Measurements from ENCODE around the gene ZNF205.

DNA sequence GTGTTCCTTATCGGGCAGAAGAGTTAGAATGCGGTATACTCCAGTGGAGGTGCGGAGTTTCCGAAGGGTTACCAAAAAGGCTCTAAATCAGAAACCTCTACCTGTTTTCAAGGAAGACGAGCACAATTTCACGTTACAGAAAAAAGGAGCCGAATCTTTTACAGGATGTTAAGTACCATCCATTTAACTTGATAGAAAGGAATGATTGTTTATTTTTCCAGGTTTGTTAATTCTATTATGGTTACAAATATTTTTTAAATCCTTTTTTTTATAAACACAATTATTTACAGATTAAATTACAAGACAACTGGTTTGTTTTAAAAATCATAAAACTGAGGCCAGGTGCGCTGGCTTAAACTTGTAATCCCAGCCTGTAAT lies 40.6 kb downstream of the ZNF205 start:
- TF ChIP-seq, protein P1, sequence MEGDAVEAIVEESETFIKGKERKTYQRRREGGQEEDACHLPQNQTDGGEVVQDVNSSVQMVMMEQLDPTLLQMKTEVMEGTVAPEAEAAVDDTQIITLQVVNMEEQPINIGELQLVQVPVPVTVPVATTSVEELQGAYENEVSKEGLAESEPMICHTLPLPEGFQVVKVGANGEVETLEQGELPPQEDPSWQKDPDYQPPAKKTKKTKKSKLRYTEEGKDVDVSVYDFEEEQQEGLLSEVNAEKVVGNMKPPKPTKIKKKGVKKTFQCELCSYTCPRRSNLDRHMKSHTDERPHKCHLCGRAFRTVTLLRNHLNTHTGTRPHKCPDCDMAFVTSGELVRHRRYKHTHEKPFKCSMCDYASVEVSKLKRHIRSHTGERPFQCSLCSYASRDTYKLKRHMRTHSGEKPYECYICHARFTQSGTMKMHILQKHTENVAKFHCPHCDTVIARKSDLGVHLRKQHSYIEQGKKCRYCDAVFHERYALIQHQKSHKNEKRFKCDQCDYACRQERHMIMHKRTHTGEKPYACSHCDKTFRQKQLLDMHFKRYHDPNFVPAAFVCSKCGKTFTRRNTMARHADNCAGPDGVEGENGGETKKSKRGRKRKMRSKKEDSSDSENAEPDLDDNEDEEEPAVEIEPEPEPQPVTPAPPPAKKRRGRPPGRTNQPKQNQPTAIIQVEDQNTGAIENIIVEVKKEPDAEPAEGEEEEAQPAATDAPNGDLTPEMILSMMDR (IDR thresholded peaks at IDR 0.05), result no peak
- TF ChIP-seq POLR2A (IDR thresholded peaks at IDR 0.05; ENCODE audit: low read depth) (no peak), POLR2AphosphoS5 (IDR thresholded peaks at IDR 0.05) (no peak), EP300 (IDR thresholded peaks at IDR 0.05) (no peak)
